MM.1S (cell line): Measurements from ENCODE around the gene BHLHA15.

Experiments
- DNase-seq: peaks from one replicate; pipeline ENCODE4 v3.0.0-alpha.2; 2015
- H2AFZ ChIP-seq: fragments of 300-600 bp; sonication (generic); 2 replicates; pipeline ENCODE4 v1.6.0; 2016; ENCODE audit warnings: antibody characterized with exemption, low read length
- H3F3A ChIP-seq: fragments of 300-600 bp; sonication (generic); 2 replicates; pipeline ENCODE4 v1.6.1; 2016; ENCODE audit warnings: mild to moderate bottlenecking, antibody characterized with exemption, low read length, moderate library complexity, mixed read lengths; ENCODE audit not compliant: insufficient read depth
- H3K27ac ChIP-seq: fragments of 300-600 bp; sonication (generic); 2 replicates; pipeline ENCODE4 v1.5.1; 2016; ENCODE audit warnings: mild to moderate bottlenecking, low read length
- H3K27me3 ChIP-seq: fragments of 300-600 bp; sonication (generic); replicated peaks from 2 replicates; pipeline ENCODE4 v1.6.0; 2016; ENCODE audit warnings: low read length; ENCODE audit not compliant: insufficient read depth
- H3K36me3 ChIP-seq: fragments of 300-600 bp; sonication (generic); replicated peaks from 2 replicates; pipeline ENCODE4 v1.6.1; 2016; ENCODE audit warnings: mild to moderate bottlenecking, low read length, mixed read lengths; ENCODE audit not compliant: insufficient read depth
- H3K4me1 ChIP-seq: fragments of 300-600 bp; sonication (generic); 2 replicates; pipeline ENCODE4 v1.6.1; 2016; ENCODE audit warnings: low read length, mixed read lengths
- H3K4me2 ChIP-seq: fragments of 300-600 bp; sonication (generic); 2 replicates; pipeline ENCODE4 v1.6.0; 2016; ENCODE audit warnings: low read depth, low read length
- H3K4me3 ChIP-seq: fragments of 300-600 bp; sonication (generic); 2 replicates; pipeline ENCODE4 v1.5.1; 2016; ENCODE audit warnings: low read length, mixed read lengths
- H3K79me2 ChIP-seq: fragments of 300-600 bp; sonication (generic); 2 replicates; pipeline ENCODE4 v1.6.1; 2016; ENCODE audit warnings: mixed run types, low read length, mixed read lengths
- H3K9ac ChIP-seq: fragments of 300-600 bp; sonication (generic); 2 replicates; pipeline ENCODE4 v1.6.1; 2016; ENCODE audit warnings: low read length, mixed read lengths
- H3K9me2 ChIP-seq: fragments of 300-600 bp; sonication (generic); replicated peaks from 2 replicates; pipeline ENCODE4 v1.6.1; 2016; ENCODE audit warnings: mild to moderate bottlenecking, low read length, mixed read lengths; ENCODE audit not compliant: insufficient read depth
- H3K9me3 ChIP-seq: fragments of 300-600 bp; sonication (generic); replicated peaks from 2 replicates; pipeline ENCODE4 v1.6.1; 2016; ENCODE audit warnings: mild to moderate bottlenecking, low read length, mixed read lengths; ENCODE audit not compliant: insufficient read depth
- H4K20me1 ChIP-seq: fragments of 300-600 bp; sonication (generic); 2 replicates; pipeline ENCODE4 v1.6.1; 2016; ENCODE audit warnings: mild to moderate bottlenecking, low read length, moderate library complexity, mixed read lengths; ENCODE audit not compliant: insufficient read depth
- CTCF ChIP-seq: fragments of 300-600 bp; sonication (generic); IDR thresholded peaks from 2 replicates; pipeline ENCODE4 v1.5.1; 2016; ENCODE audit warnings: antibody characterized with exemption, low read length, mixed read lengths
- EZH2 ChIP-seq: fragments of 300-600 bp; sonication (generic); optimal IDR thresholded peaks from 2 replicates; pipeline ENCODE3; 2017; ENCODE audit warnings: low read depth, mild to moderate bottlenecking, antibody characterized with exemption, low read length, mixed read lengths
- EZH2phosphoT487 ChIP-seq: fragments of 300-600 bp; sonication (generic); IDR thresholded peaks from 2 replicates; pipeline ENCODE4 v1.6.1; 2018; ENCODE audit warnings: antibody characterized with exemption, low read length

BHLHA15 gene

GRCh38 chr7:98175260-98175940 is 35.8 kb upstream of the BHLHA15 start:
- Histone ChIP-seq H2AFZ (no peak overlapping the region), H3K79me2 (no peaks in the 10 kb centered on the region), H3K27me3 (no peaks in the 10 kb centered on the region), H3K4me1 (no peaks in the 10 kb centered on the region), H3K4me3 (no peak overlapping the region), H3K27ac (no peak overlapping the region), H4K20me1 (no peaks in the 10 kb centered on the region), H3K4me2 (no peak overlapping the region), H3K9ac (no peak overlapping the region), H3K9me2 (no peaks in the 10 kb centered on the region), H3F3A (no peaks in the 10 kb centered on the region), H3K9me3 (no peaks in the 10 kb centered on the region), H3K36me3 (no peaks in the 10 kb centered on the region)
- no peak for TF ChIP-seq CTCF
- TF ChIP-seq EZH2phosphoT487 = no peak
- TF ChIP-seq EZH2 = no peak
- DNase-seq = no peak

GRCh38 chr7:98177553-98177952 is 33.7 kb upstream of the BHLHA15 start:
- no peaks in the 10 kb centered on the region for H3K4me1 ChIP-seq
- no peak overlapping the region for H3K27ac ChIP-seq
- H2AFZ ChIP-seq = no peak overlapping the region
- H3K36me3 ChIP-seq = no peaks in the 10 kb centered on the region
- H3K79me2 ChIP-seq = no peaks in the 10 kb centered on the region
- H4K20me1 ChIP-seq = no peaks in the 10 kb centered on the region
- H3K27me3 ChIP-seq = no peaks in the 10 kb centered on the region
- no peaks in the 10 kb centered on the region for H3K9me3 ChIP-seq
- H3F3A ChIP-seq = no peaks in the 10 kb centered on the region
- no peaks in the 10 kb centered on the region for H3K9me2 ChIP-seq
- H3K4me2 ChIP-seq = no peak overlapping the region
- H3K4me3 ChIP-seq = no peak overlapping the region
- H3K9ac ChIP-seq = no peak overlapping the region
- TF ChIP-seq EZH2 (no peak), EZH2phosphoT487 (no peak), CTCF (no peak)
- no peak for DNase-seq

- Histone ChIP-seq H3K9me2 (no peaks in the 10 kb centered on the region), H3K4me1 (no peaks in the 10 kb centered on the region), H3K9ac (no peak overlapping the region), H2AFZ (no peak overlapping the region), H3K36me3 (no peaks in the 10 kb centered on the region), H3K79me2 (no peaks in the 10 kb centered on the region), H3K27me3 (no peaks in the 10 kb centered on the region), H3F3A (no peaks in the 10 kb centered on the region), H3K4me3 (no peak overlapping the region), H4K20me1 (no peaks in the 10 kb centered on the region), H3K27ac (no peak overlapping the region), H3K4me2 (no peak overlapping the region), H3K9me3 (no peaks in the 10 kb centered on the region)
- TF ChIP-seq EZH2 = no peak
- no peak for TF ChIP-seq CTCF
- TF ChIP-seq EZH2phosphoT487 = no peak
- DNase-seq = no peak
These were observed 32.9 kb upstream of the BHLHA15 start for GRCh38 chr7:98178321-98178720.
